ENCODE data around the gene MTERF4.

GRCh38 chr2:241148891-241149674 lies 47.0 kb upstream of the MTERF4 start, which contains the start of gene PASK:
- no peak for TF ChIP-seq EZH2 (IDR thresholded peaks at IDR 0.05; ENCODE audit: low read length, unreplicated experiment)
- TF ChIP-seq CTCF (conservative IDR thresholded peaks at IDR 0.05; ENCODE audit: low read depth, low read length) = no peak
- TF ChIP-seq EZH2phosphoT487 (IDR thresholded peaks at IDR 0.05; ENCODE audit: borderline replicate concordance, low read length) = no peak

Measured in PC-3 (cell line).